B cell (primary cell): Measurements from ENCODE around the gene PHF20. TPM values are rescaled to one million over a fixed set of nuclear protein-coding genes. Genes with fewer than 3 reads are reported as not detected.
A peak's percentile ranks its signal among the peaks of the same experiment; 100 is the strongest.

Source experiments
- ATAC-seq: fragments of 200-7000 bp; cut with Tn5 transposase; one replicate; pipeline ENCODE4 v1.10.0; 2021; ENCODE audit warnings: low read depth, mild to moderate bottlenecking, moderate number of reproducible peaks, moderate library complexity
- CTCF ChIA-PET: fragments of 350-600 bp; sonication (Branson Sonifier 250); formaldehyde crosslinking; loops from one replicate; lab custom pipeline; 2021; ENCODE audit warnings: antibody characterized with exemption, inconsistent platforms; lab: Charles Lee
- POLR2A ChIA-PET: fragments of 350-600 bp; sonication (Branson Sonifier 250); formaldehyde crosslinking; loops from one replicate; lab custom pipeline; 2021; ENCODE audit warnings: antibody characterized with exemption; lab: Charles Lee
- DNase-seq: peaks from one replicate; pipeline ENCODE4 v3.0.0; 2013
- H2AFZ ChIP-seq: 2 replicates; pipeline ENCODE4 v1.6.1; 2012; ENCODE audit warnings: mild to moderate bottlenecking, low read depth, low read length; ENCODE audit not compliant: insufficient read depth, poor library complexity, severe bottlenecking
- H3K27ac ChIP-seq, 2 donors: 1 replicate in 1 of 2; 2 replicates in 1 of 2; pipeline ENCODE4 v1.5.1; 2012 to 2013; ENCODE audit warnings: low read length in 2 of 2, mild to moderate bottlenecking in 2 of 2, moderate library complexity in 1 of 2
- H3K27me3 ChIP-seq, 4 experiments: fragments of 200-600 bp in 1 of 4; sonication (generic) in 1 of 4; replicated peaks in 1 of 4; 1 replicate in 2 of 4; 2 replicates in 2 of 4; pipeline versions ENCODE4 v1.6.1 to v1.7.0; 2013 to 2016; ENCODE audit warnings: low read length in 3 of 4, mild to moderate bottlenecking in 2 of 4, mixed read lengths in 1 of 4, moderate library complexity in 1 of 4; ENCODE audit not compliant: insufficient read depth in 4 of 4, control insufficient read depth in 3 of 4; ENCODE audit errors: control extremely low read depth in 1 of 4
- H3K36me3 ChIP-seq, 2 experiments: replicated peaks in 1 of 2; 1 replicate in 1 of 2; 2 replicates in 1 of 2; pipeline versions ENCODE4 v1.6.1 to v1.7.1; 2013; ENCODE audit warnings: low read length in 1 of 2; ENCODE audit not compliant: insufficient read depth in 2 of 2, control insufficient read depth in 1 of 2; ENCODE audit errors: control extremely low read depth in 1 of 2, extremely low read depth in 1 of 2
- H3K4me1 ChIP-seq, 2 donors: fragments of 200-600 bp in 1 of 2; sonication (generic) in 1 of 2; 1 replicate in 1 of 2; 2 replicates in 1 of 2; pipeline versions ENCODE4 v1.5.1 to v1.6.1; 2013 to 2017; ENCODE audit warnings: low read length in 2 of 2; ENCODE audit not compliant: control insufficient read depth in 2 of 2, insufficient read depth in 2 of 2
- H3K4me2 ChIP-seq: replicated peaks from 2 replicates; pipeline ENCODE3; 2012; ENCODE audit warnings: mild to moderate bottlenecking, low read depth, low read length; ENCODE audit not compliant: poor library complexity, severe bottlenecking
- H3K4me3 ChIP-seq, 5 experiments: fragments of 200-600 bp in 1 of 5; sonication (generic) in 1 of 5; 1 replicate in 3 of 5; 2 replicates in 2 of 5; pipeline versions ENCODE4 v1.5.1 to v1.7.0; 2011 to 2016; ENCODE audit warnings: low read length in 4 of 5, mild to moderate bottlenecking in 4 of 5, low read depth in 2 of 5, control low read depth in 1 of 5, moderate library complexity in 1 of 5; ENCODE audit not compliant: insufficient read depth in 1 of 5; ENCODE audit errors: control extremely low read depth in 1 of 5, extremely low read depth in 1 of 5
- H3K79me2 ChIP-seq: fragments of 200-600 bp; sonication (generic); one replicate; pipeline ENCODE4 v1.6.0; 2016; ENCODE audit warnings: low read length; ENCODE audit not compliant: control insufficient read depth, insufficient read depth
- H3K9ac ChIP-seq: fragments of 200-600 bp; sonication (generic); 2 replicates; pipeline ENCODE4 v1.6.1; 2017; ENCODE audit warnings: mild to moderate bottlenecking, low read length, moderate library complexity
- H3K9me3 ChIP-seq, 3 donors: one replicate each; pipeline versions ENCODE4 v1.6.1 to v1.7.1; 2013; ENCODE audit warnings: low read length in 2 of 3; ENCODE audit not compliant: control insufficient read depth in 2 of 3, insufficient read depth in 1 of 3; ENCODE audit errors: control extremely low read depth in 1 of 3
- H4K20me1 ChIP-seq: 2 replicates; pipeline ENCODE4 v1.6.0; 2012; ENCODE audit warnings: mild to moderate bottlenecking, low read length; ENCODE audit not compliant: insufficient read depth, control insufficient read depth, poor library complexity, severe bottlenecking
- H3K27ac Mint-ChIP-seq: one replicate; pipeline ENCODE4 v1.8.0; 2021; ENCODE audit warnings: mixed read lengths
- H3K27me3 Mint-ChIP-seq: one replicate; pipeline ENCODE4 v1.8.0; 2021; ENCODE audit warnings: mixed read lengths
- H3K4me1 Mint-ChIP-seq: one replicate; pipeline ENCODE4 v1.8.0; 2021; ENCODE audit warnings: mixed read lengths
- H3K4me3 Mint-ChIP-seq: one replicate; pipeline ENCODE4 v1.8.0; 2021; ENCODE audit warnings: mixed read lengths
- H3K9me3 Mint-ChIP-seq: one replicate; pipeline ENCODE4 v1.8.0; 2022; ENCODE audit warnings: mixed read lengths; ENCODE audit not compliant: insufficient read depth
- EZH2 ChIP-seq: IDR thresholded peaks from 2 replicates; pipeline ENCODE4 v1.6.1; 2012; ENCODE audit warnings: borderline replicate concordance, low read depth, mild to moderate bottlenecking, moderate library complexity, low read length; ENCODE audit not compliant: insufficient read depth, poor library complexity, severe bottlenecking
- WGBS: methylation state at CpG from one replicate; pipeline ENCODE4 v1.1.5; 2013; ENCODE audit warnings: missing lambda C conversion rate; ENCODE audit not compliant: insufficient coverage; 5-methylcytosine and 5-hydroxymethylcytosine counted together
- intact Hi-C: fragments of 100-400 bp; cut with micrococcal nuclease; formaldehyde crosslinking; loops from one replicate; pipeline ENCODE4 v1.10.0; 2022
- polyA plus RNA-seq: library from polyadenylated mRNA; depleted of rRNA; stranded (reverse); fragments of >200 nt; gene quantifications from 2 replicates; pipeline ENCODE4 v1.2.3, GENCODE V29; 2012
- total RNA-seq, 2 donors: library from RNA; stranded (reverse); fragments of 120-200 nt in 1 of 2; gene quantifications; 1 replicate in 1 of 2; 2 replicates in 1 of 2; pipeline versions ENCODE4 v1.2.3 to v1.2.4, GENCODE V29; 2013 to 2022
- TF ChIP-seq, protein P1 (sequence below): fragments of 200-600 bp; IDR thresholded peaks from one replicate; pipeline ENCODE4 v1.8.0; 2022; ENCODE audit warnings: antibody characterized with exemption, mild to moderate bottlenecking

The PHF20 gene
- total and polyA plus RNA-seq, 2 donors (not counting 1 experiment from before 2014, with no cell fraction given): 53.6 to 92.3 TPM

DNA sequence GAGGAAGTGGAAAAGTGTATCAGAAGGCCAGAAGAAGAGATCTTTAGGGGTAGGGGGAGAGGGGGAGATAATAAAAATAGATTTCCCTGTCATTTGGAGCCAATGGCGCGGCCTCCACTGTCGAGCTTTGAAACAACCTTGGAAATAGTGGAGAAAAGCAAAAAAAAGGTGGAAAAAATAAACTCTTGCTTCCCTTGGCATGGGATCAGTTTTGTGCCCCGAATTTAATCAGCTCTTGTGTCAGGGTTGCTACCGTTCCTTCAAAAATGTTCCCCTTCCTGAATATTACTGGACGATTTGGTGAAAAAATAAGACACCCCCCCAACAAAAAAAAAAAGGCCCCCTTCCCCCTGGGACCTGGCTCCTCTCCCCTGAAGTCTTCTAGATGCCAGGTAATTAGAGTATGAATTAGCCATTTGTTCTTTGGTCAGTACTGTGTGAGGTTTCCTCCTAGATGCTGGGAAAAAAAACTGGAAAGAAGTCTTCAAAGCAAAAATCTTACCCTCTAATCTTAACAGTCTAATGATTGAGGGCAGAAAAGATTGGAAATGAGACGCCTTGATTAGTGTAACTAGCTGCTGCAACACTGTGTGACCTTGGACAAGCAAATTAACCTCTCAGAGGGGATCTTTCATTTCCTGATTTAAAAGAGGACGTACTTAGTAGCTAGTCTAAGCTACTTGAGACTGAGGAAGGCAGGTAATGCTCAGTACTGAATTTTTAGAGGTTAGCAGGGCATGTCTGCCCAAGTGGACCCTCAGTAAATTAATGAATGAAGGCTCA lies 28.9 kb upstream of the PHF20 start:
- no peaks in the 10 kb centered on the region for H3K27me3 ChIP-seq
- no peaks in the 10 kb centered on the region for H3K9me3 Mint-ChIP-seq
- peaks cover 31% of the 10 kb centered on the region for H4K20me1 ChIP-seq
- no peaks in the 10 kb centered on the region for H3K27me3 Mint-ChIP-seq
- peak overlapping the region; percentile 100 for H3K27ac Mint-ChIP-seq
- peaks cover 2 to 29% of the 10 kb centered on the region in 2 experiments for H3K36me3 ChIP-seq
- intact Hi-C loops: loop anchor here (1.0 to 2.0 kb wide), 7 partner anchors 25 to 288 kb away; partner anchors contain the start of genes CEP250, CPNE1, ERGIC3 and RBM12
- peaks cover 57% of the 10 kb centered on the region for H3K79me2 ChIP-seq
- no peaks in the 10 kb centered on the region for H3K9me3 ChIP-seq
- peak overlapping the region; percentile 95 for H3K4me3 Mint-ChIP-seq
- ATAC-seq (no peak), DNase-seq (peak; percentile 79)
- peaks cover 46% of the 10 kb centered on the region for H3K4me1 Mint-ChIP-seq
- WGBS: 0% methylated on average over 5 of the region's 8 CpGs
- peaks cover 38 to 42% of the 10 kb centered on the region in 2 donors for H3K4me1 ChIP-seq
- peak overlapping the region; percentile 89 for H3K4me2 ChIP-seq
- TF ChIP-seq, protein P1, sequence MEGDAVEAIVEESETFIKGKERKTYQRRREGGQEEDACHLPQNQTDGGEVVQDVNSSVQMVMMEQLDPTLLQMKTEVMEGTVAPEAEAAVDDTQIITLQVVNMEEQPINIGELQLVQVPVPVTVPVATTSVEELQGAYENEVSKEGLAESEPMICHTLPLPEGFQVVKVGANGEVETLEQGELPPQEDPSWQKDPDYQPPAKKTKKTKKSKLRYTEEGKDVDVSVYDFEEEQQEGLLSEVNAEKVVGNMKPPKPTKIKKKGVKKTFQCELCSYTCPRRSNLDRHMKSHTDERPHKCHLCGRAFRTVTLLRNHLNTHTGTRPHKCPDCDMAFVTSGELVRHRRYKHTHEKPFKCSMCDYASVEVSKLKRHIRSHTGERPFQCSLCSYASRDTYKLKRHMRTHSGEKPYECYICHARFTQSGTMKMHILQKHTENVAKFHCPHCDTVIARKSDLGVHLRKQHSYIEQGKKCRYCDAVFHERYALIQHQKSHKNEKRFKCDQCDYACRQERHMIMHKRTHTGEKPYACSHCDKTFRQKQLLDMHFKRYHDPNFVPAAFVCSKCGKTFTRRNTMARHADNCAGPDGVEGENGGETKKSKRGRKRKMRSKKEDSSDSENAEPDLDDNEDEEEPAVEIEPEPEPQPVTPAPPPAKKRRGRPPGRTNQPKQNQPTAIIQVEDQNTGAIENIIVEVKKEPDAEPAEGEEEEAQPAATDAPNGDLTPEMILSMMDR: no peak
- no peak for TF ChIP-seq EZH2
- H3K27ac ChIP-seq: peak overlapping the region; percentile 96 to 100
- CTCF ChIA-PET: interaction anchor here (0.7 to 5.3 kb wide), 14 partner anchors 8 to 1406 kb away, joined by 3 to 82 read pairs (median 4); partner anchors contain the start of genes NFS1, PHF20, ROMO1 and SCAND1
- H2AFZ ChIP-seq: peak overlapping the region; percentile 35
- peak overlapping the region; percentile 100 for H3K9ac ChIP-seq
- POLR2A ChIA-PET: interaction anchor here (0.6 to 5.0 kb wide), 29 partner anchors 16 to 1440 kb away, joined by 3 to 259 read pairs (median 6); partner anchors contain the start of genes AHCY, CEP250, CPNE1 and EIF6
- H3K4me3 ChIP-seq: peak overlapping the region; percentile 69 to 99 (median 93)
